DND-41 (cell line): ENCODE results near the gene MIGA2.
A peak's percentile ranks its signal among the peaks of the same experiment; 100 is the strongest.

ENCODE experiments used
- ATAC-seq: fragments of 200-7000 bp; cut with Tn5 transposase; 3 replicates; pipeline ENCODE4 v1.9.1; 2021; ENCODE audit warnings: low read depth; ENCODE audit not compliant: insufficient read depth
- DNase-seq: peaks from one replicate; pipeline ENCODE4 v3.0.0-alpha.2; 2020
- H2AFZ ChIP-seq: 2 replicates; pipeline ENCODE4 v1.6.0; 2012; ENCODE audit warnings: low read depth, low read length
- H3K27ac ChIP-seq: 2 replicates; pipeline ENCODE4 v1.5.1; 2012; ENCODE audit warnings: low read length, inconsistent platforms
- H3K27me3 ChIP-seq: fragments of 200-600 bp; sonication (generic); 2 replicates; pipeline ENCODE4 v1.6.0; 2012; ENCODE audit warnings: low read length, mild to moderate bottlenecking, inconsistent platforms; ENCODE audit not compliant: insufficient read depth, poor library complexity
- H3K36me3 ChIP-seq: 2 replicates; pipeline ENCODE4 v1.5.1; 2012; ENCODE audit warnings: low read length, inconsistent platforms; ENCODE audit not compliant: insufficient read depth
- H3K4me1 ChIP-seq: 2 replicates; pipeline ENCODE4 v1.5.1; 2012; ENCODE audit warnings: mild to moderate bottlenecking, low read length; ENCODE audit not compliant: insufficient read depth
- H3K4me2 ChIP-seq: 2 replicates; pipeline ENCODE4 v1.6.0; 2012; ENCODE audit warnings: mild to moderate bottlenecking, moderate library complexity, low read length, inconsistent platforms; ENCODE audit not compliant: insufficient read depth
- H3K4me3 ChIP-seq, 2 experiments: fragments of 200-600 bp in 1 of 2; shearing (Covaris generic) in 1 of 2; 2 replicates each; pipeline ENCODE4 v1.5.1; 2012 to 2016; ENCODE audit warnings: inconsistent platforms in 2 of 2, low read length in 2 of 2, mild to moderate bottlenecking in 2 of 2, low read depth in 1 of 2, moderate library complexity in 1 of 2
- H3K79me2 ChIP-seq: 2 replicates; pipeline ENCODE4 v1.6.0; 2012; ENCODE audit warnings: low read length, inconsistent platforms; ENCODE audit not compliant: insufficient read depth
- H3K9ac ChIP-seq: 2 replicates; pipeline ENCODE4 v1.6.0; 2012; ENCODE audit warnings: low read depth, mild to moderate bottlenecking, inconsistent platforms, low read length, moderate library complexity
- H3K9me3 ChIP-seq: 2 replicates; pipeline ENCODE4 v1.5.1; 2012; ENCODE audit warnings: low read length, moderate library complexity, mild to moderate bottlenecking, inconsistent platforms; ENCODE audit not compliant: insufficient read depth, severe bottlenecking
- H4K20me1 ChIP-seq: 2 replicates; pipeline ENCODE4 v1.6.0; 2012; ENCODE audit warnings: low read length; ENCODE audit not compliant: insufficient read depth
- CTCF ChIP-seq: IDR thresholded peaks from 2 replicates; pipeline ENCODE4 v1.5.1; 2012; ENCODE audit warnings: borderline replicate concordance, low read length, moderate library complexity, mild to moderate bottlenecking; ENCODE audit not compliant: poor library complexity, severe bottlenecking; ENCODE audit errors: extremely low read depth
- EZH2 ChIP-seq: IDR thresholded peaks from 3 replicates; pipeline ENCODE4 v1.6.1; 2012; ENCODE audit warnings: borderline replicate concordance, low read depth, mild to moderate bottlenecking, moderate library complexity, low read length, inconsistent platforms; ENCODE audit not compliant: severe bottlenecking

MIGA2 gene

GRCh38 chr9:129108083-129108804 lies 71.8 kb downstream of the MIGA2 start:
- Histone ChIP-seq H3K36me3 (no peaks in the 10 kb centered on the region; the same call in 1 of the 2 replicates), H3K9ac (no peak overlapping the region), H3K27me3 (no peaks in the 10 kb centered on the region), H3K79me2 (peaks cover 24% of the 10 kb centered on the region), H3K4me2 (no peak overlapping the region), H3K27ac (no peak overlapping the region), H3K4me3 (no peak overlapping the region), H3K4me1 (peaks cover 21% of the 10 kb centered on the region), H2AFZ (no peak overlapping the region), H3K9me3 (no peaks in the 10 kb centered on the region), H4K20me1 (no peaks in the 10 kb centered on the region)
- no peak for TF ChIP-seq CTCF
- TF ChIP-seq EZH2, result no peak
- DNase-seq (no peak), ATAC-seq (no peak)

- no peaks in the 10 kb centered on the region for H3K9me3 ChIP-seq
- no peak overlapping the region for H3K4me2 ChIP-seq
- H4K20me1 ChIP-seq, result no peaks in the 10 kb centered on the region
- no peak for ATAC-seq
- TF ChIP-seq EZH2 (no peak), CTCF (no peak)
- DNase-seq, result no peak
- no peak overlapping the region for H2AFZ ChIP-seq
- H3K27me3 ChIP-seq, result no peaks in the 10 kb centered on the region
- peaks cover 27% of the 10 kb centered on the region for H3K4me1 ChIP-seq
- no peak overlapping the region for H3K4me3 ChIP-seq
- no peak overlapping the region for H3K27ac ChIP-seq
- peaks cover 31% of the 10 kb centered on the region for H3K79me2 ChIP-seq
- no peaks in the 10 kb centered on the region; the same call in 1 of the 2 replicates for H3K36me3 ChIP-seq
- H3K9ac ChIP-seq, result no peak overlapping the region
Observed at GRCh38 chr9:129108805-129109536, 72.5 kb downstream of the MIGA2 start.

- ATAC-seq (no peak), DNase-seq (peak; percentile 14)
- Histone ChIP-seq H3K79me2 (peaks cover 36% of the 10 kb centered on the region), H4K20me1 (no peaks in the 10 kb centered on the region), H3K9ac (no peak overlapping the region), H2AFZ (no peak overlapping the region), H3K4me1 (peaks cover 32% of the 10 kb centered on the region), H3K9me3 (no peaks in the 10 kb centered on the region), H3K4me2 (no peak overlapping the region), H3K36me3 (no peaks in the 10 kb centered on the region; the same call in 1 of the 2 replicates), H3K4me3 (no peak overlapping the region), H3K27me3 (no peaks in the 10 kb centered on the region), H3K27ac (no peak overlapping the region)
- TF ChIP-seq EZH2, result no peak
- no peak for TF ChIP-seq CTCF
Observed at GRCh38 chr9:129109537-129109903, 73.1 kb downstream of the MIGA2 start.
